Osteocyte (in vitro differentiated cells): ENCODE measurements around the gene DENND5B. TPM values are rescaled to one million over a fixed set of nuclear protein-coding genes. Genes with fewer than 3 reads are reported as not detected.
"Not testable (repeated sequence)": the region's sequence is repeated elsewhere in the genome, so short reads cannot be mapped to it uniquely, and the experiment has no call there.

Experiments used
- DNase-seq: peaks from one replicate; pipeline ENCODE4 v3.0.0; 2021; ENCODE audit warnings: mixed read lengths; ENCODE audit not compliant: unreplicated experiment; ENCODE audit errors: extremely low spot score
- H3K27ac Mint-ChIP-seq: one replicate; pipeline ENCODE4 v1.8.0; 2021; ENCODE audit warnings: mild to moderate bottlenecking, mixed read lengths; ENCODE audit not compliant: unreplicated experiment
- H3K27me3 Mint-ChIP-seq: one replicate; pipeline ENCODE4 v1.8.0; 2021; ENCODE audit warnings: mixed read lengths; ENCODE audit not compliant: unreplicated experiment
- H3K36me3 Mint-ChIP-seq: one replicate; pipeline ENCODE4 v1.8.0; 2021; ENCODE audit warnings: mixed read lengths; ENCODE audit not compliant: unreplicated experiment
- H3K4me1 Mint-ChIP-seq: one replicate; pipeline ENCODE4 v1.8.0; 2021; ENCODE audit warnings: mixed read lengths; ENCODE audit not compliant: unreplicated experiment
- H3K4me3 Mint-ChIP-seq: one replicate; pipeline ENCODE4 v1.8.0; 2021; ENCODE audit warnings: mild to moderate bottlenecking, moderate library complexity, mixed read lengths; ENCODE audit not compliant: unreplicated experiment
- H3K9me3 Mint-ChIP-seq: one replicate; pipeline ENCODE4 v1.8.0; 2021; ENCODE audit warnings: mixed read lengths; ENCODE audit not compliant: unreplicated experiment
- total RNA-seq: library from RNA; stranded (reverse); gene quantifications from 2 replicates; pipeline ENCODE4 v1.2.1, GENCODE V29; 2021
- TF ChIP-seq, protein P1 (sequence below): fragments of 200-600 bp; sonication (generic); IDR thresholded peaks from 2 replicates; pipeline ENCODE4 v1.5.0; 2021; ENCODE audit warnings: antibody characterized with exemption, mild to moderate bottlenecking, moderate library complexity

DENND5B gene
- total RNA-seq, 1 donor from 2014 or later: 17.8 TPM

DNA sequence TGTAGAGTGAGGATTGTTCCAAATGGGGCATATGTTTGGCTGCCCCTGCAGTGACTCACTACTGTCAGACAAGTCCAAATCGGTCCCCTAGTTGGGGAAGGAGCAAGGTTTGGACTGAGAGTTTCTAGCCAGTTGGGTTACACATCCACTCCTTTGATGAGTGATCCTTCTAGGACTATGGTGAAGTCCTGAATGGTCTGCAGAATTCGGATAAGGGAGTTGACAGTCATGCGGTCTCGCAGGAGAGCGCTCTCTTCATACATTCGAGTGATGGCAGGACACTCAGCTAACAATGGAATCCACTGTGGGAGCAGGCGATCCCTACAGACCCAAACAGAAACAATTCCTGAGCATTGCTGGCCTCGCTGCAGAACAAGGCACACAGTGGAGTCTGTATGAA, 203.5 kb downstream of the DENND5B start:
- TF ChIP-seq, protein P1, sequence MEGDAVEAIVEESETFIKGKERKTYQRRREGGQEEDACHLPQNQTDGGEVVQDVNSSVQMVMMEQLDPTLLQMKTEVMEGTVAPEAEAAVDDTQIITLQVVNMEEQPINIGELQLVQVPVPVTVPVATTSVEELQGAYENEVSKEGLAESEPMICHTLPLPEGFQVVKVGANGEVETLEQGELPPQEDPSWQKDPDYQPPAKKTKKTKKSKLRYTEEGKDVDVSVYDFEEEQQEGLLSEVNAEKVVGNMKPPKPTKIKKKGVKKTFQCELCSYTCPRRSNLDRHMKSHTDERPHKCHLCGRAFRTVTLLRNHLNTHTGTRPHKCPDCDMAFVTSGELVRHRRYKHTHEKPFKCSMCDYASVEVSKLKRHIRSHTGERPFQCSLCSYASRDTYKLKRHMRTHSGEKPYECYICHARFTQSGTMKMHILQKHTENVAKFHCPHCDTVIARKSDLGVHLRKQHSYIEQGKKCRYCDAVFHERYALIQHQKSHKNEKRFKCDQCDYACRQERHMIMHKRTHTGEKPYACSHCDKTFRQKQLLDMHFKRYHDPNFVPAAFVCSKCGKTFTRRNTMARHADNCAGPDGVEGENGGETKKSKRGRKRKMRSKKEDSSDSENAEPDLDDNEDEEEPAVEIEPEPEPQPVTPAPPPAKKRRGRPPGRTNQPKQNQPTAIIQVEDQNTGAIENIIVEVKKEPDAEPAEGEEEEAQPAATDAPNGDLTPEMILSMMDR: no peak
- Mint-ChIP-seq H3K9me3 (no peaks in the 10 kb centered on the region), H3K36me3 (peaks cover 36% of the 10 kb centered on the region), H3K4me1 (peaks cover 5% of the 10 kb centered on the region), H3K27me3 (no peaks in the 10 kb centered on the region), H3K27ac (no peak overlapping the region), H3K4me3 (no peak overlapping the region)
- no peak for DNase-seq

DNA sequence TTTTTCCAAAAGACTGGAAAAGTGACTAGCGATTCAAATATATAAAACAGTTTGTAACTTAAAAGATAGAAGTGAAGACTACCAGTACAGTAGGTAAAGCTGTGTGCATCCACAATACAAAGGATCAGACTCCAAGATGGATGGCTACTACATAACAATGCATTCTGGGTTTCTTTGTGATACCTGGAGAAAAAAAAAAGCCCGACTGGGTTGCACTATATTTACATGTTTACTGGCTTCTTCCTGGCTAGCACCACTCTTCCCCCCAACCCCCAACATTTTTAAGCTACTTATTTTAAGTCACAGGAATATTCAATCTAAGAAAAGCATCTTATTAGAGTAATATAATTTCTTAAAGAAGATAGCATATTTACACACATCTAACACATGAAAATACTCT, 203.9 kb downstream of the DENND5B start:
- Mint-ChIP-seq H3K27me3 (no peaks in the 10 kb centered on the region), H3K4me3 (no peak overlapping the region), H3K36me3 (peaks cover 39% of the 10 kb centered on the region), H3K9me3 (peaks cover 1% of the 10 kb centered on the region), H3K27ac (no peak overlapping the region), H3K4me1 (peaks cover 5% of the 10 kb centered on the region)
- TF ChIP-seq, protein P1: no peak
- DNase-seq: no peak

GRCh38 chr12:31386364-31386777, 204.6 kb downstream of the DENND5B start:
- no peak overlapping the region for H3K4me3 Mint-ChIP-seq
- H3K9me3 Mint-ChIP-seq: peaks cover 4% of the 10 kb centered on the region
- H3K27ac Mint-ChIP-seq: no peak overlapping the region
- no peaks in the 10 kb centered on the region for H3K27me3 Mint-ChIP-seq
- peaks cover 5% of the 10 kb centered on the region for H3K4me1 Mint-ChIP-seq
- no peak for DNase-seq
- TF ChIP-seq, protein P1: no peak
- peaks cover 41% of the 10 kb centered on the region for H3K36me3 Mint-ChIP-seq

- H3K9me3 Mint-ChIP-seq, H3K27me3 Mint-ChIP-seq, H3K36me3 Mint-ChIP-seq, DNase-seq, H3K4me1 Mint-ChIP-seq, H3K27ac Mint-ChIP-seq, H3K4me3 Mint-ChIP-seq: not testable (repeated sequence)
Observed at GRCh38 chr12:31377210-31377609, 213.7 kb downstream of the DENND5B start.

GRCh38 chr12:31375422-31375821, 215.5 kb downstream of the DENND5B start:
- not testable (repeated sequence) for H3K27me3 Mint-ChIP-seq, H3K36me3 Mint-ChIP-seq, H3K9me3 Mint-ChIP-seq, H3K4me3 Mint-ChIP-seq, DNase-seq, H3K27ac Mint-ChIP-seq, H3K4me1 Mint-ChIP-seq

GRCh38 chr12:31371256-31371620, 219.7 kb downstream of the DENND5B start:
- Mint-ChIP-seq H3K27ac (no peak overlapping the region), H3K9me3 (no peaks in the 10 kb centered on the region), H3K4me3 (no peak overlapping the region), H3K36me3 (no peaks in the 10 kb centered on the region), H3K27me3 (peaks cover 5% of the 10 kb centered on the region), H3K4me1 (peaks cover 21% of the 10 kb centered on the region)
- DNase-seq: no peak
- TF ChIP-seq, protein P1: no peak
